ENCODE data around the gene POU1F1.

POU1F1 gene

DNA sequence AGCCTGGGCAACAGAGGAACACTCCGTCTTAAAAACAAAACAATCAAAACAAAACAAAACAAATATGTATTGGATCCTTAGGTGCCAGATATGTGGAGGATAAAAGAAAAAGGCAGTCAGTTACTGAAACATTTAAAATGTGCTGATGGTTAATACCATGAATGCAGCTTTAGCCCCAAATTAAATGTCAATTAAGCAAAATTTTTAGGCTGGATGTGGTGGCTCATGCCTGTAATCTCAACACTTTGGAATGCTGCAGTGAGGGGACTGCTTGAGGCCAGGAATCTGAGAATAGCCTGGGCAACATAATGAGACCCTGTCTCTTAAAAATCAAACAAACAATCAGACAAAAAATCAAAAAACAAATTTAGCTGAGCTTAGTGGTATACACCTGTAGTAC is 57.8 kb downstream of the POU1F1 start:
- no peak for DNase-seq (ENCODE audit: low read depth)
- H3K4me3 ChIP-seq (ENCODE audit: low read depth, low read length): no peak overlapping the region
- no peak for TF ChIP-seq CTCF (conservative IDR thresholded peaks at IDR 0.05; ENCODE audit: low read depth, low read length)
